HG03521 (cell line): ENCODE results near the gene TMPRSS7.
A peak's percentile ranks its signal among the peaks of the same experiment; 100 is the strongest.

ENCODE experiments used
- ATAC-seq: cut with Tn5 transposase; IDR thresholded peaks from one replicate; pipeline ENCODE4 v1.9.1; 2021; ENCODE audit warnings: mild to moderate bottlenecking, moderate library complexity; ENCODE audit not compliant: unreplicated experiment

Gene TMPRSS7

GRCh38 chr3:112126511-112126911, 92.0 kb downstream of the TMPRSS7 start:
- ATAC-seq: no peak

- ATAC-seq: no peak
These were observed 93.3 kb downstream of the TMPRSS7 start for GRCh38 chr3:112127522-112128494.

- peak; percentile 70 for ATAC-seq
These were observed 94.5 kb downstream of the TMPRSS7 start for GRCh38 chr3:112128843-112129727.

GRCh38 chr3:112129925-112130637, 95.5 kb downstream of the TMPRSS7 start:
- ATAC-seq: no peak

GRCh38 chr3:112130638-112130993, 96.1 kb downstream of the TMPRSS7 start:
- no peak for ATAC-seq
